WTC11 (cell line): ENCODE results near the gene ACSF3.

Experiments used
- CTCF ChIP-seq: fragments of 200-600 bp; IDR thresholded peaks from 2 replicates; pipeline ENCODE4 v1.8.0; 2022; ENCODE audit warnings: antibody characterized with exemption
- ELF4 ChIP-seq: sonication (generic); formaldehyde crosslinking; IDR thresholded peaks from 2 replicates; pipeline ENCODE4 v1.8.1; 2022; ENCODE audit warnings: low read depth, mild to moderate bottlenecking, moderate library complexity, missing genetic modification reagents
- IRF2 ChIP-seq: sonication (generic); formaldehyde crosslinking; IDR thresholded peaks from 2 replicates; pipeline ENCODE4 v1.8.0; 2022; ENCODE audit warnings: low read depth, missing genetic modification reagents, borderline replicate concordance
- MXD4 ChIP-seq: fragments of 250-450 bp; sonication (Bioruptor Pico); IDR thresholded peaks from 2 replicates; pipeline ENCODE4 v1.8.0; 2021; ENCODE audit warnings: mild to moderate bottlenecking, moderate library complexity, borderline replicate concordance
- ZNF232 ChIP-seq: sonication (generic); formaldehyde crosslinking; IDR thresholded peaks from 2 replicates; pipeline ENCODE4 v1.8.0; 2022; ENCODE audit warnings: mild to moderate bottlenecking, missing genetic modification reagents

- no peak for TF ChIP-seq CTCF
- no peak for TF ChIP-seq IRF2 (CRISPR knock-in tag)
- no peak for TF ChIP-seq ELF4 (CRISPR knock-in tag)
- no peak for TF ChIP-seq MXD4
- no peak for TF ChIP-seq ZNF232 (CRISPR knock-in tag)
Measured at GRCh38 chr16:89149386-89149785, 55.7 kb downstream of the ACSF3 start.
